Vagina (tissue), 2 donors: ENCODE results near the gene NRG2.

Experiments
- CTCF ChIP-seq, 3 experiments: fragments of 450-650 bp in 2 of 3; fragments of 200-600 bp in 1 of 3; sonication (generic) in 1 of 3; IDR thresholded peaks; one replicate each; pipeline ENCODE4 v1.5.1; 2017 to 2019; ENCODE audit warnings: antibody characterized with exemption in 3 of 3, mild to moderate bottlenecking in 2 of 3, moderate library complexity in 2 of 3
- POLR2A ChIP-seq, 2 donors: fragments of 450-650 bp; IDR thresholded peaks; one replicate each; pipeline ENCODE4 v1.6.1; 2017; ENCODE audit warnings: antibody characterized with exemption in 2 of 2, mild to moderate bottlenecking in 2 of 2, moderate library complexity in 2 of 2
- POLR2AphosphoS5 ChIP-seq, 2 donors: sonication (generic); formaldehyde crosslinking; IDR thresholded peaks; one replicate each; pipeline ENCODE4 v1.9.0; 2017; ENCODE audit warnings: antibody characterized with exemption in 2 of 2, mild to moderate bottlenecking in 2 of 2, low read depth in 1 of 2; ENCODE audit not compliant: insufficient read depth in 1 of 2

GRCh38 chr5:139825690-139826089 is 217.4 kb downstream of the NRG2 start:
- TF ChIP-seq CTCF (IDR thresholded peaks at IDR 0.05) (no peak), POLR2AphosphoS5 (IDR thresholded peaks at IDR 0.05; ENCODE audit: insufficient read depth in 1 of 2, low read depth in 1 of 2) (no peak), POLR2A (IDR thresholded peaks at IDR 0.05) (no peak)
